Prostate gland (tissue), 2 donors: ENCODE data around the gene CDHR1. TPM values are rescaled to one million over a fixed set of nuclear protein-coding genes. Genes with fewer than 3 reads are reported as not detected.
"Not testable (repeated sequence)": the region's sequence is repeated elsewhere in the genome, so short reads cannot be mapped to it uniquely, and the experiment has no call there.

Source experiments
- DNase-seq: peaks from one replicate; pipeline ENCODE4 v3.0.0-alpha.2; 2019; ENCODE audit warnings: low spot score
- H3K27ac ChIP-seq, 2 donors: fragments of 200-600 bp; sonication (generic); 2 replicates each; pipeline ENCODE4 v1.5.1; 2017 to 2019
- H3K27me3 ChIP-seq: fragments of 200-600 bp; sonication (generic); replicated peaks from 2 replicates; pipeline ENCODE4 v1.5.1; 2019; ENCODE audit not compliant: insufficient read depth
- H3K36me3 ChIP-seq, 2 donors: fragments of 200-600 bp; sonication (generic); 1 replicate in 1 of 2; 2 replicates in 1 of 2; pipeline versions ENCODE4 v1.5.1 to v1.8.1; 2017 to 2019
- H3K4me1 ChIP-seq: fragments of 200-600 bp; sonication (generic); replicated peaks from 2 replicates; pipeline ENCODE4 v1.5.1; 2019
- H3K4me3 ChIP-seq, 2 donors: fragments of 200-600 bp; sonication (generic); 2 replicates each; pipeline ENCODE4 v1.5.1; 2017 to 2019
- H3K9me3 ChIP-seq: fragments of 200-600 bp; sonication (generic); 2 replicates; pipeline ENCODE4 v1.5.1; 2017
- CTCF ChIP-seq, 4 experiments: fragments of 200-600 bp in 2 of 4; fragments of 450-650 bp in 2 of 4; sonication (generic) in 2 of 4; IDR thresholded peaks; 1 replicate in 3 of 4; 2 replicates in 1 of 4; pipeline ENCODE4 v1.5.1; 2016 to 2019; ENCODE audit warnings: antibody characterized with exemption in 4 of 4, mild to moderate bottlenecking in 2 of 4, moderate library complexity in 2 of 4
- POLR2A ChIP-seq: fragments of 450-650 bp; IDR thresholded peaks from one replicate; pipeline ENCODE4 v1.6.1; 2016; ENCODE audit warnings: antibody characterized with exemption, mild to moderate bottlenecking
- POLR2AphosphoS5 ChIP-seq: sonication (generic); formaldehyde crosslinking; IDR thresholded peaks from one replicate; pipeline ENCODE4 v1.6.1; 2017; ENCODE audit warnings: antibody characterized with exemption
- WGBS: methylation state at CpG from one replicate; pipeline ENCODE4 v1.1.5; 2018; 5-methylcytosine and 5-hydroxymethylcytosine counted together
- intact Hi-C: fragments of 100-400 bp; cut with DNase I; formaldehyde crosslinking; loops from one replicate; pipeline ENCODE4 v1.14.2; 2022
- total RNA-seq, 2 donors: library from RNA; depleted of rRNA; stranded (reverse); fragments of >200 nt; gene quantifications; one replicate each; pipeline ENCODE4 v1.1.0, GENCODE V29; 2016

The CDHR1 gene
- total RNA-seq, 2 donors from 2014 or later: 0.45 to 0.82 TPM

GRCh38 chr10:84178160-84178609 lies 16.2 kb upstream of the CDHR1 start:
- no peaks in the 10 kb centered on the region for H3K4me1 ChIP-seq
- TF ChIP-seq CTCF (IDR thresholded peaks at IDR 0.05): no peak
- intact Hi-C loops: no loop called here
- H3K27ac ChIP-seq: no peak overlapping the region
- no peak for DNase-seq
- 91% methylated on average over 3 of the region's 3 CpGs for WGBS
- no peaks in the 10 kb centered on the region for H3K27me3 ChIP-seq
- no peak overlapping the region for H3K4me3 ChIP-seq
- no peaks in the 10 kb centered on the region for H3K9me3 ChIP-seq
- no peaks in the 10 kb centered on the region for H3K36me3 ChIP-seq

GRCh38 chr10:84179059-84179710 lies 15.2 kb upstream of the CDHR1 start:
- Histone ChIP-seq H3K9me3 (no peaks in the 10 kb centered on the region), H3K27me3 (no peaks in the 10 kb centered on the region), H3K4me1 (no peaks in the 10 kb centered on the region), H3K27ac (no peak overlapping the region), H3K36me3 (no peaks in the 10 kb centered on the region), H3K4me3 (no peak overlapping the region)
- intact Hi-C loops: no loop called here
- peak; percentile 79 for DNase-seq
- no peak for TF ChIP-seq POLR2A
- TF ChIP-seq POLR2AphosphoS5: peak; percentile 71
- TF ChIP-seq CTCF (IDR thresholded peaks at IDR 0.05): no peak
- WGBS: 30% methylated on average over 12 of the region's 12 CpGs

GRCh38 chr10:84180386-84180785 lies 14.0 kb upstream of the CDHR1 start:
- H3K4me1 ChIP-seq, H3K27ac ChIP-seq, H3K9me3 ChIP-seq, H3K4me3 ChIP-seq, intact Hi-C loops, H3K36me3 ChIP-seq, DNase-seq, H3K27me3 ChIP-seq: not testable (repeated sequence)
- WGBS: 88% methylated on average over 13 of the region's 22 CpGs

GRCh38 chr10:84181631-84182030 lies 12.7 kb upstream of the CDHR1 start:
- no peak overlapping the region for H3K4me3 ChIP-seq
- TF ChIP-seq CTCF (IDR thresholded peaks at IDR 0.05) (no peak), POLR2AphosphoS5 (no peak), POLR2A (no peak)
- 99% methylated on average over 5 of the region's 5 CpGs for WGBS
- H3K27ac ChIP-seq: no peak overlapping the region
- H3K27me3 ChIP-seq: no peaks in the 10 kb centered on the region
- H3K9me3 ChIP-seq: no peaks in the 10 kb centered on the region
- H3K4me1 ChIP-seq: no peaks in the 10 kb centered on the region
- no peak for DNase-seq
- intact Hi-C loops: no loop called here
- no peaks in the 10 kb centered on the region for H3K36me3 ChIP-seq

- H3K4me1 ChIP-seq: no peaks in the 10 kb centered on the region
- 80% methylated on average over 4 of the region's 4 CpGs for WGBS
- intact Hi-C loops: no loop called here
- no peaks in the 10 kb centered on the region for H3K27me3 ChIP-seq
- no peak overlapping the region for H3K4me3 ChIP-seq
- no peaks in the 10 kb centered on the region for H3K36me3 ChIP-seq
- no peak overlapping the region for H3K27ac ChIP-seq
- no peaks in the 10 kb centered on the region for H3K9me3 ChIP-seq
- TF ChIP-seq POLR2AphosphoS5 (no peak), CTCF (IDR thresholded peaks at IDR 0.05) (no peak), POLR2A (no peak)
- DNase-seq: no peak
Measured at GRCh38 chr10:84184517-84184916, 9.8 kb upstream of the CDHR1 start.
